Activated CD8-positive, alpha-beta memory T cell treated with anti-CD3 and anti-CD28 coated beads, Interleukin-2, amount 50 U/mL, for 4 hours (primary cell): ENCODE results near the gene TBL1XR1.

Source experiments
- DNase-seq: peaks from one replicate; pipeline ENCODE4 v3.0.0-alpha.2; 2020

The TBL1XR1 gene

DNA sequence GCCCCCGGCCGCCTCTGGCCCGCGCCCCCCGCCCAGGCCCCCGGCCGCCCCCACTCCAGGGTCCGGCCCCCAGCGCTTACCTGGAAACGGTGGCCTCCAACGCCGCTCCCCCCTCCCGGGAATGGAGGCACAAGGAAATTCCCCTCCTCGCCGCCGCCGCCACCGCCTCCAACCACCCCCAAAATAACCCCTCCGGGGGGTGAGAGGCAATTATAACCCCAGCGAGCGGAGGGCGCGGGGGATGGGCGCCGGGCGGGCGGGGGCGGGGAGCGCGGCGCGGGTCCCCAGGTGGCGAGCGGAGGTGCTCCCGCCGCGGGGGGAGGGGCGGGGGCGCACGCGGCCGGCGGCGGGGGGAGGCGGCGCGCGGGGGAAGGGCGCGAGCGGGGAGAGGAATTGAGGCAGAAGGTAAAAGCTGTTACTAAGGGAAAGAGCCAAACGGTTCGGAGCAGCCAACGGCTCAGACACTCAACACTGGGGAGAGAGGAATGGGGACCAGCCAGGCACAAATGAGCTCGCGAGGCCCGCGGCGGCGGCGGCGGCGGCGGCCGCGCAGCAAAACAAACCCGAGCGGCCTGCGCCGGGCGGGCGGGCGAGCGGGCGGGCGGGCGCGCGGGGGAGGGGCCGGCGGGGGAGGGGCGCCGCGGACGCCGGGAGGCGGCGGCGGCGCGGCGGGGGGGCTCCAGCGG, at the start of gene TBL1XR1:
TSS of gene TBL1XR1 (minus strand) at position 442 of the 686 bp plus-strand sequence. CDS start 132,505 bp downstream, outside the sequence.
- DNase-seq = peak; percentile 85

GRCh38 chr3:177245250-177245649, 48.0 kb upstream of the TBL1XR1 start:
- DNase-seq = no peak

DNA sequence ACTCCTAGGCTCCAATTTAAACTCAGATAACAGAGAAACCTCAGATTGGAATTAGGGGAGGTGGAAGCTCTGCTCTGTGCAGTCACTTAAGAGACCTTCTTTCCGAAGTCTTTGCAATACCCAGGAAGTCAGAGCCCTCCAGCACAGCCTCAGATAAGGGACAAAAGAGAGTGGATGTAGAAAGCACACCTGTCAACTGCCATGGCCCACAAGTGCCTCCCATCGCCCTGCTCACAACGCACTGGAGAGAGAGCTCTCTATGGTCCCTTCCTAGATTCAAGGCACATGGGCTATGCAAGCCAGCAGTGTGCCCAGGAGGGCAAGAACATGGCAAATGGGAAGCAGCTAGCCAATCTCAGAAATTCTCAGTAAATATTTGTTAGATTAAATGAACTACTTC, 47.3 kb upstream of the TBL1XR1 start:
- no peak for DNase-seq

DNA sequence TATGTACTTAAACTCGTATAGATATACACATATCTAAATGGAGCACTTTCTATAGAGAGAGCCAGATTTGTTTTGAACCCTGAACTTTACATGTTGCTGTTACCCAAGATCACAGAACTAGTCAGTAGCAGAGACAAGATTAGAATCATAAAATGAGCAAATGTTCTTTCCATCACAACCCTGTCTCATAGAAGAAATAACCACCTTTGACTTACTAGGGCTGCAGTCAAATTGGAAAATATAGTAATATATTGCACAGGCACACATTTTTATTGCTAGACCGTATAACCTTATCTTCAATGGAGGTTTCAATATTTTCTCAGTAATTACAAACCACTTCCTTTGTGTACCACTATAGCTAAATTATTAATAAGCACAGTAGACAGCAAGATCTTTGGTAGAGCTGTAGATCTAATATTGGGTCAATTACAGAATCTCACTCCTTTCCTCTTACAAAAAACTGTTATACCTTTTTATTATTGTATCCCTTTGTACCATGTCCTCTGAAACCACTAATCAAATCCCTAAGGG, 41.5 kb upstream of the TBL1XR1 start:
- no peak for DNase-seq

GRCh38 chr3:177237206-177237605, 39.9 kb upstream of the TBL1XR1 start:
- DNase-seq = no peak

DNA sequence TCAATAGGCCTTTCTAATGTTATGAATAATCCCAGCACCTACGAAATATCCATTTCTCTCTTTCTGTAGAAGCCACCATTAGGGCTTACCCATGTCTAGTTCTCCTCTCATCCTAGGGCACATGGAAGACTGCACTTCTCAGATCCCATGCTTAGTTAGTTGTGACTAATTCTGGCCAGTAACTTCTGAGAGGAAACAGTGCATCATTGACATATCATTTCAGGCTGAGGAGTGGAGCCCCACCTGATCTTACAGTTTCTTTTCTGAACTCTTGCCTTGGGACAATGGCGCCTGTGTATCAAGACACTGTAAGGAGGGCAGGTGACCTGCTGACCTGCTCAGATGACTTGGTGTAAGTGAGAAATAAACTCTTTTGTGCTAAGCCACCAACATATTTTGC, 39.4 kb upstream of the TBL1XR1 start:
- DNase-seq = no peak

GRCh38 chr3:177234121-177234520, 36.8 kb upstream of the TBL1XR1 start:
- DNase-seq = no peak

GRCh38 chr3:177231242-177231641, 34.0 kb upstream of the TBL1XR1 start:
- DNase-seq = no peak

- DNase-seq = no peak
Measured at GRCh38 chr3:177230641-177231040, 33.4 kb upstream of the TBL1XR1 start.

DNA sequence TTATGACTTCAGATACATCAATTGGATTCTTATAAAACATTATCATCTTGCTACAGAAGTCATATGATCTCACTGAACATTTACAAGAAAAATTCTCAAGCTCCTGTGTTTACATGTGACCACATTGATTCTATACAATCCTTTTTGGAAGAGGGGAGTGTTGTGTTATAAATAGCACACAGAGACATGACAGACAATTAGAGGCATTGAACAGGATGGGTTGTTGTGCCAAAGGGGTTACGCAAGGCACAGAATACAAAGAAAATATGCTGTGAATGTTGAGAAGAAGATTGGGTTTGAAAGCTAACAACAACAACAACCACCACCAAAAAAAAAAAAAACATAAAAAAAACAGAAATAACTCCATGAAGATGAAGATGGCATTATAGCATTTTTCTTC, 32.5 kb upstream of the TBL1XR1 start:
- DNase-seq = no peak

DNA sequence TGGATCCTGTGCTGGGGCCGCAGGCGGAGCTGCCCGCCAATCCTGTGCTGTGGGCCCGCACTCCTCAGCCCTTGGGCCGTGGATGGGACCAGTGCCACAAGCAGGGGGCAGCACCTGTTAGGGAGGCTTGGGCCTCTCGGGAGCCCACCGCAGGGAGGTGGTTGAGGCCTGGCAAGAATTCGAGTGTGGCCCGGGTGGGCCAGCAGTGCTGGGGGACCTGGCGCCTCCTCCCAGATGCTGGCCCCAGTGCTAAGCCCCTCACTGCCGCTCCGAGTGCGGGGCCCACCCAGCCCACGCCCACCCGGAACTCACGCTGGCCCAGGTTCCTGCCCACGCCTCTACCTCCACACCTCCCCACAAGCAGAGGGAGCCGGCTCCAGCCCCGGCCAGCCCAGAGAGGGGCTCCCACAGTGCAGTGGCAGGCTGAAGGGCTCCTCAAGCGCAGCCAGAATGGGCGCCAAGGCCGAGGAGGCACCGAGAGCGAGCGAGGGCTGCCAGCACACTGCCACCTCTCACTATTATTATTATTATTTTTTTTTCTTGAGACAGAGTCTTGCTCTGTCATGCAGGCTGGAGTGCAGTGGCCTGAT, 31.4 kb upstream of the TBL1XR1 start:
- no peak for DNase-seq

GRCh38 chr3:177224414-177224813, 27.1 kb upstream of the TBL1XR1 start:
- DNase-seq = no peak

GRCh38 chr3:177221744-177222143, 24.5 kb upstream of the TBL1XR1 start:
- DNase-seq = no peak

DNA sequence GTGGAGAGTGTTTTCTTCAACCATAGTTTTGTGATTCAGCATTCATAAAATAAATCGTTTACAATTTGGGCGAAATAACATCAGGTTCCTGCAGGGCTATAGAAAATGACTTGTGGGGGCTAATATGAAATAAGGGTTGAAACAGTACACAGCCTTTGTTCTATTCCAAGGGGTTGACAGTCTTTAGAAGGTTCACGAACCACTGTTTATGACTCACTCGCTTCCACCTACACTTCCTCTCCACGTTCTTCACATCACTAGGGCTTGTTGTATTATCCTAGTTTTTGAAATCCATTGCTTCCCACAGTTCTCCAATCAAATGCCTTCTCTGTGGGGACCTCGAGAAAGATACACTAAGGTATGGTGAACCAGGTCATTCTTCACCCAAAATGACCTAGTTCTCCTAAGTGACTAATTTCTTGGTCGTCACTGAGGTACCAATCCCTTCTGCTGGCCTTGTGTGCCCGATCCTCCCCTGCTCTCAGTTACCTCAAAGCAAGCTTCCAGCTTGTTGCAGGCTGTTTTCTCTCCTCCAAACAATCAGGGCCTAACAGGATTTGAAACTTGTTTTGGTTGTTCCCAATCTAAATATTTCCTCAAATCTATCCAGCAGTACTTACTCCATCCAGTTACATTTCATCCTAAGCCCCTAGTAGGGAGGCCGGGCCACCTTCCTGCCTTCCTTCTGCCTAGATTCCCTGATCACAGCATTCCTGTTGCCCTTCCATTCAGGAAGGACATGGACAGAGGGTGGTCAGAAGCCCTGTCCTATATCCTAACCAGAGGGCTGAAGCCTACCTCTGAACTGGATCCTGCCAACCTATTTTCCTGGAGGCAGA, 23.1 kb upstream of the TBL1XR1 start:
- no peak for DNase-seq

GRCh38 chr3:177213801-177214535, 16.7 kb upstream of the TBL1XR1 start:
- DNase-seq = no peak

DNA sequence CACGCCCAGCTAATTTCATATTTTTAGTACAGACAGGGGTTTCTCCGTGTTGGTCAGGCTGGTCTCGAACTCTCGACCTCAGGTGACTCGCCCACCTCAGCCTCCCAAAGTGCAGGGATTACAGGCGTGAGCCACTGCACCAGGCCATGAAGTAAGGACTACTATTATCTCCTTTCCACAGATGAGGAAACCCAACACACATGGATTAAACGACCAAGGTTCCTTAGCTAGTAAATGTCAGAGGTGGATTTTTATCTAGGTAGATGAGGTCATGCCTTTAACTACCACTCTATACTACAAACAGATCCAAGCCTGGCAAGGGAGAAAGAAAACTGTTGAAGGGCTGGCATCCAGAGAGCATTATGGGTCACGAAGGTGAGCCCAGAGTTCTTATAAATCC, 15.5 kb upstream of the TBL1XR1 start:
- DNase-seq = no peak

- DNase-seq = no peak
Measured at GRCh38 chr3:177212278-177212610, 15.0 kb upstream of the TBL1XR1 start.

DNA sequence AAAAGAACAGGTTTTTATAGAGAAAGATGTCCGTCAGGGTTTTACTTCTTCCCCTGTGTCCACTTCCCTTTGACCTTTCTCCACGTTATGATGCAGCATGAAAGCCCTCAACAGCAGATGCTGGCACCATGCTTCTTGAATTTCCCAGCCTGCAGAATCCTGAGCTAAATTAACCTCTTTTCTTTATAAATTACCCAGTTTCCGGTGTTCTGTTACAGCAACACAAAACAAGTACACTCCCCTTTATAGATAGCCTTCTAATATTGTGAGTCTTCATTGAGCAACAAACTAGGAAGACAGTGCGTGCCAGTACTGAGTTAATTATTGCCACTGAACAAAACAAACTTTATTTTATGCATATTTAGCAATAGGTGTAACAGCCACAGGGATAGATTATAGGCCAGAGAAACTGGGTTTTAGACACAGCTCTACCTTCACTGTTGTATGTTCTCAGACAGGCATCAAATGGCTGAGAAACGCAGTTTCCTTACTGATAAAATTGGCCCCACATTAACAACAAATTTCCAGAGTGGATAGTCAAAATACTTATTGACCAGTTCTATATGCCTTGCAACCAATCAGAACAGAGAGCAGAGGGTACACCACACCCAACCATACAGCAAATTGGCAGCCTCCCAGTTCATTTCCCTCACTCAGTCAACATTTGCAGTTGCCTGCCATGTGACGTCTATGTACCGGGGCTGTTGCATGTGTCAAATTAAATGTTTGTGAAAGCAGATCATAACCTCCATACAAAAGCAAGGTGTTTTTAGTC, 14.4 kb upstream of the TBL1XR1 start:
- no peak for DNase-seq

- no peak for DNase-seq
Measured at GRCh38 chr3:177210744-177211502, 13.6 kb upstream of the TBL1XR1 start.

DNA sequence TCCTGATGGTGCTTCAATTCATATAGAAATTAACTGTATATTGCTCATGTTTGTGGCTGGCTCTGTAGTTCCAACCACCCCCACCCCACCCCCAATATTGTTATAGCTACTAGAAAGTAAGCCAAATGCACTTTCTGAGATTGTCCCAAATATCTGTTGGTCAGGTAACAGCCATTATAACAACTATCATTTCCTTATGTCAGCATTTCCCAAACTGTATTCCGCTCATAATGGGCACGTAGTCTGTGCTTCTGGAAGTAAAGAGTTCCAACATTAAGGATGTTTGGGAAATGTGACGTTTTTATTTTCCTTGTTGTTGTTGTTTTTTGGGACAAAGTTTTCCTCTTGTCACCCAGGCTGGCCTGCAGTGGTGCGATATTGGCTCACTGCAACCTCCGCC, 12.2 kb upstream of the TBL1XR1 start:
- DNase-seq = no peak

- DNase-seq = no peak
Measured at GRCh38 chr3:177208781-177209180, 11.5 kb upstream of the TBL1XR1 start.

DNA sequence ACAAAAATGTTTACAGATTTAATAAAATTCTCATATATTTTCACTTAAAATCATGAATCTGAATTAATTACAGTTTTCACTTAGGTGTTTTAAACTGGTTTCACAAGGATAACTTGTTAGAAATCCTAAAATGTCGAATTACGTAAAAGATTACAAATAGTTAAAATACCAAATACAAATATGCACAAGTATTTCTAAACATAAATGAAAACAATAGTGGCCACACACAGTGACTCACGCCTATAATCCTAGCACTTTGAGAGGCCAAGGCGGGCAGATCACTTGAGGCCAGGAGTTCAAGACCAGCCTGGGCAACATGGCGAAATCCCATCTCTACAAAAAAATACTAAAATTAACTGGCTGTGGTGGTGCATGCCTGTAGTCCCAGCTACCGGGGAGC, 10.9 kb upstream of the TBL1XR1 start:
- no peak for DNase-seq
